Neural cell (in vitro differentiated cells): ENCODE results near the gene ZNF385C. TPM values are rescaled to one million over a fixed set of nuclear protein-coding genes. Genes with fewer than 3 reads are reported as not detected.

Experiments used
- H2AFZ ChIP-seq: fragments of 200-600, 300-800 bp; sonication (generic), shearing (Covaris generic); 2 replicates; pipeline ENCODE4 v1.6.0; 2014; ENCODE audit warnings: low read depth, mild to moderate bottlenecking, antibody characterized with exemption, low read length, moderate library complexity
- H3F3A ChIP-seq: fragments of 200-600 bp; shearing (Covaris generic); 2 replicates; pipeline ENCODE4 v1.6.1; 2016; ENCODE audit warnings: mild to moderate bottlenecking, moderate library complexity, mixed read lengths, antibody characterized with exemption, low read length; ENCODE audit not compliant: insufficient read depth, poor library complexity, severe bottlenecking
- H3K27ac ChIP-seq: fragments of 200-600, 300-800 bp; sonication (generic), shearing (Covaris generic); 2 replicates; pipeline ENCODE4 v1.5.1; 2014; ENCODE audit warnings: mild to moderate bottlenecking, low read length, moderate library complexity
- H3K27me3 ChIP-seq: fragments of 300-800, 200-600 bp; sonication (generic), shearing (Covaris generic); 2 replicates; pipeline ENCODE4 v1.6.0; 2014; ENCODE audit warnings: mild to moderate bottlenecking, low read depth, low read length, moderate library complexity; ENCODE audit not compliant: insufficient read depth
- H3K36me3 ChIP-seq: fragments of 300-800, 200-600 bp; sonication (generic), shearing (Covaris generic); 2 replicates; pipeline ENCODE4 v1.5.1; 2014; ENCODE audit warnings: mild to moderate bottlenecking, antibody characterized with exemption, low read length, moderate library complexity; ENCODE audit not compliant: insufficient read depth
- H3K4me2 ChIP-seq: fragments of 300-800, 200-600 bp; sonication (generic), shearing (Covaris generic); 2 replicates; pipeline ENCODE4 v1.6.0; 2014; ENCODE audit warnings: mild to moderate bottlenecking, low read length
- H3K4me3 ChIP-seq: fragments of 300-800, 200-600 bp; sonication (generic), shearing (Covaris generic); 2 replicates; pipeline ENCODE4 v1.5.1; 2014; ENCODE audit warnings: mild to moderate bottlenecking, low read length, moderate library complexity
- H3K79me2 ChIP-seq: fragments of 200-600 bp; shearing (Covaris generic); replicated peaks from 2 replicates; pipeline ENCODE4 v1.6.0; 2014; ENCODE audit warnings: mild to moderate bottlenecking, low read length, moderate library complexity; ENCODE audit not compliant: insufficient read depth
- H3K9ac ChIP-seq: fragments of 300-800, 200-600 bp; sonication (generic), shearing (Covaris generic); 2 replicates; pipeline ENCODE4 v1.6.1; 2016; ENCODE audit warnings: mild to moderate bottlenecking, low read length, mixed read lengths
- H3K9me2 ChIP-seq: fragments of 200-600 bp; shearing (Covaris generic); 2 replicates; pipeline ENCODE4 v1.6.1; 2016; ENCODE audit warnings: mild to moderate bottlenecking, low read length, mixed read lengths; ENCODE audit not compliant: insufficient read depth
- H3K9me3 ChIP-seq: fragments of 200-600, 300-800 bp; sonication (generic), shearing (Covaris generic); 2 replicates; pipeline ENCODE4 v1.6.1; 2016; ENCODE audit warnings: mild to moderate bottlenecking, mixed run types, low read length, moderate library complexity, mixed read lengths
- H4K20me1 ChIP-seq: fragments of 200-600 bp; shearing (Covaris generic); 2 replicates; pipeline ENCODE4 v1.6.1; 2016; ENCODE audit warnings: mild to moderate bottlenecking, mixed run types; ENCODE audit not compliant: insufficient read depth
- CTCF ChIP-seq: fragments of 450-650 bp; IDR thresholded peaks from 2 replicates; pipeline ENCODE4 v1.5.1; 2014; ENCODE audit warnings: antibody characterized with exemption, mild to moderate bottlenecking, moderate library complexity; ENCODE audit not compliant: poor library complexity, severe bottlenecking
- EP300 ChIP-seq: fragments of 450-650 bp; conservative IDR thresholded peaks from 2 replicates; pipeline ENCODE4 v1.6.1; 2014; ENCODE audit warnings: antibody characterized with exemption, mild to moderate bottlenecking, moderate library complexity; ENCODE audit not compliant: poor library complexity, severe bottlenecking
- EZH2 ChIP-seq: fragments of 200-600, 300-800 bp; shearing (Covaris generic), sonication (generic); IDR thresholded peaks from 2 replicates; pipeline ENCODE4 v1.6.1; 2014; ENCODE audit warnings: antibody characterized with exemption, low read length, borderline replicate concordance, mild to moderate bottlenecking; ENCODE audit not compliant: insufficient read depth, poor library complexity, severe bottlenecking
- MXI1 ChIP-seq: fragments of 450-650 bp; conservative IDR thresholded peaks from 2 replicates; pipeline ENCODE4 v1.6.1; 2014; ENCODE audit warnings: antibody characterized with exemption, mild to moderate bottlenecking; ENCODE audit not compliant: poor library complexity, severe bottlenecking
- POLR2AphosphoS5 ChIP-seq: IDR thresholded peaks from 2 replicates; pipeline ENCODE4 v1.6.1; 2012
- RAD21 ChIP-seq: fragments of 450-650 bp; conservative IDR thresholded peaks from 2 replicates; pipeline ENCODE4 v1.6.1; 2014; ENCODE audit warnings: antibody characterized with exemption, mild to moderate bottlenecking, moderate library complexity
- REST ChIP-seq: IDR thresholded peaks from 2 replicates; pipeline ENCODE4 v1.6.1; 2012; ENCODE audit warnings: borderline replicate concordance
- SMC3 ChIP-seq: fragments of 450-650 bp; conservative IDR thresholded peaks from 2 replicates; pipeline ENCODE4 v1.6.1; 2014; ENCODE audit warnings: antibody characterized with exemption, mild to moderate bottlenecking, moderate library complexity; ENCODE audit not compliant: poor library complexity
- TAF1 ChIP-seq: IDR thresholded peaks from 2 replicates; pipeline ENCODE4 v1.6.1; 2012; ENCODE audit warnings: low read depth
- polyA plus RNA-seq: library from polyadenylated mRNA; depleted of rRNA; stranded (reverse); fragments of >200 nt; gene quantifications from 2 replicates; pipeline ENCODE4 v1.2.3, GENCODE V29; 2014

ZNF385C gene
- polyA plus RNA-seq, 1 donor from 2014 or later, result 0.69 TPM

GRCh38 chr17:42002175-42002791 lies 96.0 kb downstream of the ZNF385C start:
- no peak overlapping the region for H3K4me3 ChIP-seq
- no peaks in the 10 kb centered on the region for H3K9me3 ChIP-seq
- H2AFZ ChIP-seq, result no peak overlapping the region
- no peak overlapping the region for H3K27ac ChIP-seq
- no peaks in the 10 kb centered on the region for H4K20me1 ChIP-seq
- peaks cover 11% of the 10 kb centered on the region for H3K79me2 ChIP-seq
- no peaks in the 10 kb centered on the region for H3F3A ChIP-seq
- peaks cover 5% of the 10 kb centered on the region for H3K36me3 ChIP-seq
- no peaks in the 10 kb centered on the region for H3K9me2 ChIP-seq
- H3K4me2 ChIP-seq, result no peak overlapping the region
- H3K9ac ChIP-seq, result no peak overlapping the region
- TF ChIP-seq POLR2AphosphoS5 (no peak), TAF1 (no peak), MXI1 (no peak), EZH2 (no peak), EP300 (no peak), SMC3 (no peak), RAD21 (no peak), REST (no peak), CTCF (no peak)
- H3K27me3 ChIP-seq, result no peaks in the 10 kb centered on the region

DNA sequence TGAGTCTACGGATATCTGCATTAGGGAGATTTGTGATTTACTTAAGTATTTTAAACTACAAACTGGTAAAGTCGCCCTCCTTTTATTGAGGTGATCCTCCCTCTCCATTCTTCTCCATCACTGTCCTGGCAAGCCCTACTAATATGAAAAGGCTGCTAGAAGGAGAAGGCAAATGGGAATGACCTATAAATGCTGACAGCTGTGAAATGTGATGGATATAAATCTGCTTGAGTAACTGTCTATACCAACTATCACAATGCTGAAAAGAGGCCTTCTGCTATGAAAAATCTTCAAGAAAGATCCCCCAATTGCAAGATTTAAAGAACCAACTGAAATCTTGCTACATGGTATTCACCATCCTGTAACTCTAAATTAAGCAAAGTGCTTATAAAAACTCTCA lies 96.5 kb downstream of the ZNF385C start:
- Histone ChIP-seq H3F3A (no peaks in the 10 kb centered on the region), H3K36me3 (peaks cover 5% of the 10 kb centered on the region), H3K9me3 (no peaks in the 10 kb centered on the region), H3K79me2 (peaks cover 8% of the 10 kb centered on the region), H2AFZ (no peak overlapping the region), H3K27ac (no peak overlapping the region), H3K9ac (no peak overlapping the region), H3K9me2 (no peaks in the 10 kb centered on the region), H3K27me3 (no peaks in the 10 kb centered on the region), H4K20me1 (no peaks in the 10 kb centered on the region), H3K4me2 (no peak overlapping the region), H3K4me3 (no peak overlapping the region)
- no peak for TF ChIP-seq EP300
- no peak for TF ChIP-seq EZH2
- TF ChIP-seq SMC3, result no peak
- no peak for TF ChIP-seq REST
- TF ChIP-seq TAF1, result no peak
- no peak for TF ChIP-seq RAD21
- TF ChIP-seq POLR2AphosphoS5, result no peak
- TF ChIP-seq CTCF, result no peak
